ENCODE results near the gene BCAP31.

DNA sequence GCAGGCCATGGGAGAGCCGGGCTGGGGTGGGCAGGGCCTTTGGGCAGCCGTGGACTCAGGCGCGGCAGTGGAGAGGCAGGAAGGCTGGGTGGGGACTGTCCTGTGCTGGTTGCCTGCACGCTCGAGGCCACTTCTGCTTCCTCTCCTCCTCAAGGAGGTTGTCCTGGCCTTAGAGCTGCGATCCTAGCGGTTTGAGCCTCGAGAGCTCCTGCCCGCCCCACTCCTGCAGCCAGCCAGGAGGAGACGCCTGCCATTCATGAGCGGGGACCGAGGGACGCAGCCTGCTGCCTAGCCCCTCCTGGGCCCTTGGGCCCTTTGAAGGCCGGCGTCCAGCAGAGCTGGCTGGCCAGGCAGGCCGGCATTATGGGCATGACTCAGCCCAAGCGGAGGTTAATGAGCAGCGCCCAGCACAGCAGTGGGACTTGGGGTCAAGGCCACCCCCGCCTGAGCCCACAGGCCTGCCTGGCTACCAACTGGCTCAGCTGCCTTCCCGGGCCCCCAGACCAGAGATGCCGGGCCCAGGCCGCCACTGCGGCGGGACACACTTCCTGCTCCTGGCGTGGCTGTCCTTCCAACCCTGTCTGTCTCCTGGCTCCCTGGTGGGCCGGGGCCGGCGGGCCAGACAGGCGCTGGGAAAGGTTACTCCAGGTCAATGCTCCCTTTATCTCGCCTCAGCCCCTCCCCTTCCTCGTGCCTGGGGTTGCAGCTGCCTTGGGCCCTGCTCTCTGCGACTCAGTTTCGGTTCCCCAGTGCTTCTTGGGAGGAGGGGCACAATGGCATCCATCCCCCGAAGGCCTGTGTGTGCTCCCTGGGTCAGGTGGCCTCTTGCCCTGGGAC lies 2.3 kb upstream of the BCAP31 start:
- TF ChIP-seq ZFX (IDR thresholded peaks at IDR 0.05) = no peak
- TF ChIP-seq, protein P1, sequence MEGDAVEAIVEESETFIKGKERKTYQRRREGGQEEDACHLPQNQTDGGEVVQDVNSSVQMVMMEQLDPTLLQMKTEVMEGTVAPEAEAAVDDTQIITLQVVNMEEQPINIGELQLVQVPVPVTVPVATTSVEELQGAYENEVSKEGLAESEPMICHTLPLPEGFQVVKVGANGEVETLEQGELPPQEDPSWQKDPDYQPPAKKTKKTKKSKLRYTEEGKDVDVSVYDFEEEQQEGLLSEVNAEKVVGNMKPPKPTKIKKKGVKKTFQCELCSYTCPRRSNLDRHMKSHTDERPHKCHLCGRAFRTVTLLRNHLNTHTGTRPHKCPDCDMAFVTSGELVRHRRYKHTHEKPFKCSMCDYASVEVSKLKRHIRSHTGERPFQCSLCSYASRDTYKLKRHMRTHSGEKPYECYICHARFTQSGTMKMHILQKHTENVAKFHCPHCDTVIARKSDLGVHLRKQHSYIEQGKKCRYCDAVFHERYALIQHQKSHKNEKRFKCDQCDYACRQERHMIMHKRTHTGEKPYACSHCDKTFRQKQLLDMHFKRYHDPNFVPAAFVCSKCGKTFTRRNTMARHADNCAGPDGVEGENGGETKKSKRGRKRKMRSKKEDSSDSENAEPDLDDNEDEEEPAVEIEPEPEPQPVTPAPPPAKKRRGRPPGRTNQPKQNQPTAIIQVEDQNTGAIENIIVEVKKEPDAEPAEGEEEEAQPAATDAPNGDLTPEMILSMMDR (conservative IDR thresholded peaks at IDR 0.05) = no peak
